OCI-LY1 (cell line): ENCODE data around the gene CYB5A.

ENCODE experiments used
- CTCF ChIP-seq: fragments of 200-600 bp; sonication (generic), shearing (Covaris generic); IDR thresholded peaks from 2 replicates; pipeline ENCODE4 v1.5.1; 2017; ENCODE audit warnings: mild to moderate bottlenecking, antibody characterized with exemption, low read length, moderate library complexity, mixed read lengths
- EZH2 ChIP-seq: fragments of 200-600 bp; sonication (generic), shearing (Covaris generic); IDR thresholded peaks from 2 replicates; pipeline ENCODE4 v1.8.0; 2017; ENCODE audit warnings: borderline replicate concordance, mixed run types, mild to moderate bottlenecking, antibody characterized with exemption, low read length, moderate library complexity, mixed read lengths

- TF ChIP-seq EZH2 (no peak), CTCF (no peak)
Measured at GRCh38 chr18:74249181-74249968, 42.4 kb downstream of the CYB5A start.
